ENCODE measurements around the gene UGT1A7.

The UGT1A7 gene

DNA sequence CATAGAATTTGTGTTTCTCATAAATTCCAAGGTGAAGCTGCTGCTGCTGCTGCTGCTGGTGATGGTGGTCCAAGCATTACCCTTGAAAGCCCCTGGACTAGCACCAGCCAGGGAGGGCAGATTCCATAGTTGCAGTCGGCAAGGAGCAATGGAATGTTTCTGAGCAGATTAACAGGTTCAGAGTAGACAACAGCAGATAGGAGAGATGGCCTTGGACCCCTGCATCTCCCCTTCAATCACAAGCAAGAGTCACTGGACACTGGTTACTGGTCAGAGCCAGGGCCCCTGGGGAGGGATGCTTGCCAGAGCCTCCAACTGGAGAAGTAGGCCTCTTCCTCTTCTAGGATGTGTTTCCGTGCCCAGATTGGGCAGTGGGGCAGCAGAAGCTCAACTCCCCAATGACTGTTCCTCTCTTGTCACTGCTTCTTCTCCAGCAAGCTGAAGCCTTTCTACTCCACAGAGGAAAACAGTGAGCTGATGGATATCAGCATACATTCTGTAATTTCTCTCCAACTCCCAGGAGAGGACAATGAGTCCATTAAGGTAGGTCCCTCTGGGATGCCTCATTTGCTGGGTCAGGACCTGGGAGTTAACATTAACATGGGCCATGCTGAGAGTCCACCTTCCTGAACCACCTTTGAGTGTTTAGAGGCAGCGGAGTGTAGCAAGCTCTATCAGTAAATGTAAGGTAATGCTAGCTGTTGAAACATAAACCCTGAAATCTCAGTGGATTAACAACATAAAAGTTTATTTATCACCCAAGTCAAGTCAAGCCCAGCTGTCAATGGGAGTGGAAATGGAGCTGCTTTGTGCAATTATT is 131.7 kb downstream of the UGT1A7 start:
- DNase-seq (ENCODE audit: extremely low spot score, insufficient read length, low read depth) (no peak), FAIRE-seq (no peak)

DNA sequence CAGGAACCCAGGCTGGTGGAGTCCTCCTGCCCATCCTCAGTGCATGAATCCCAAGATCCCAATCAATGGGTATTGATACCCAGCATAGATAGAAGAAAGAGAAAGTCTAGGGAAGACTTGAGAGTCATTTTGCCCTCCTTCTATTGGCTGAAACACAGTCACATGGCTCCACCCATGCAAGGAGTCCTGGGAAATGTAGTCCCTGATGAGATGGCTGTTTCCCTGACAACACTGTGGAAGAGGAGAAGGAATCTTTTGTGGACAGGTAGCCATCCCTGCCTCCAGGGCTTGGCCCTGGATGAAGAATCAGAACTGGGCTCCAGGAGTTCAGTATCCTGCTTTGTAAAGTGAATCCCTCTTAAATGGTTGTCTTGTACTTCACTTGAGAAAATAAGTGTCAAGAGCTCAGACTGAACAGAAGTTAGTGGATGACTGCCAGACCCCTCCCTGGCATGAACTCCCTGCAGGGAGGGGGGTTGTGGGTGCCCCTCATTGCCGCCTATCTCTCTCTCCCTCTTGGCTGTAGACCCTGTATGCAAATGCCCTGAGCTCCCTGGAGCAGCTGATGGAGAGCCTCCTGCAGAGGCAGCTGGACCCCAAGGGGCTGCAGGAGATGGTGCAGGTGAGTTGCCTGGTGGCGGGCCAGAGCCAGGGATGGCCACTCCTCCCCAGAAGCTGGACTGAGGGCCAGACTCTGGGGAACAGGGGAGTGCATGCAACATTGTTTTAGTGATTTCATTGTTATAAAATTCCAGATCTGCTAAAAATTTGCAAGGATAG is 132.5 kb downstream of the UGT1A7 start:
- no peak for DNase-seq (ENCODE audit: extremely low spot score, insufficient read length, low read depth)
- no peak for FAIRE-seq

DNA sequence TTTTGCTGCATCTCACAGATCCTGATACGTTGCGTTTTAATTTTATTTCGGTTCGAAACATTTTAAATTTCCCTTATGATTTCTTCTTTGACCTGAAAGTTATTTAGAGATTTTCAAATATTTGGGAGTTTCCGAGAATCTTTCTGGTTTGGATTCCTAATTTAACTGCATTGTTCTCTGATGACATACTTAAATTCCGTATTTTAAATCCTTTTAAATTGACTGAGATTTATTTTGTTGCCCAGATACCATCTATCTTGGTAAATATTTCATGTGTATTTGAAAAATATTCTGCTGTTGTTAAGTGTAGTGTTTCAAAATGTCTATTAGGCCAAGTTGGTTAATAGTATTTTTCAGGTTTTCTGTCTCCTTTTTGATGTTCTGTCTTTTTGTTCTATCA is 134.2 kb downstream of the UGT1A7 start:
- no peak for DNase-seq (ENCODE audit: extremely low spot score, insufficient read length, low read depth)

DNA sequence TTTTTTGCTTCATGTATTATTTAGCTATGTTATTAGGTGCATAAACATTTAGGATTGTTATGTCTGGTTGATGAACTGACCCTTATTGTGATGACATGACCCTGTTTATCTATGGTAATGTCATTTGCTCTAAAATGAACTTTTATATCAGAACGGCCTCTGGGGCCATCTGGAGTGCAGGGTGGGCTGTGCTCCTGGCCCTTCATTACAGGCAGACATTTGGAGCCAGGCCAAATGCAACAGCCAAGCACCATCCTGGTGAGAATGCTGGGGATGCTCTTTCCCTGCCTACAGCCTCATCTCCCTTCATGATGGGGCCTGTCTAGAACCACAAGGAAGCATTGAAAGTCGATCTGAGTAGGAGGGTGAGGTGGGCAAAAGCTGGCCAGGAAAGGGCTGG is 134.6 kb downstream of the UGT1A7 start:
- no peak for FAIRE-seq
- no peak for DNase-seq (ENCODE audit: extremely low spot score, insufficient read length, low read depth)

More for the DNA sequence above, 134.2 kb downstream of the UGT1A7 start:
- no peak for FAIRE-seq

DNA sequence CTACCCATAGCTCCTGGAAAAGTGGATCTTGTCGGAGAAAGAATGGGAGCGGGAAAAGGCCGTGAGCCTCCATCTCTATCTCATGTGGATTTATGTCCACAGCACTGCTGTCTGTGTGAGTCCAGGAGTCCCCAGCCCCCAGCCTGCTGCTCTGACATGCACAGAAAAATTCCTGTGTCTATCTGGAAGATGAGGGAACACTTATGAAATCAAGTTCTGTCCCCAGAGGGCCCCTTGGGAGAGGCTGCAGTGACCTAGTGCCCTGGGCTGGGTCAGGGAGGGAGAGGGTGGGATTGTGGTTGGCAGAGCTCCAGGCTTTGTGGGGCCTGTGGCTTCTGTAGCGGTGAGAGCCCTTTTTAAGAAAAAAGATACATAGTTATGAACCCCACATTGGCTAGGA is 135.1 kb downstream of the UGT1A7 start:
- DNase-seq (ENCODE audit: extremely low spot score, insufficient read length, low read depth) (no peak), FAIRE-seq (no peak)

DNA sequence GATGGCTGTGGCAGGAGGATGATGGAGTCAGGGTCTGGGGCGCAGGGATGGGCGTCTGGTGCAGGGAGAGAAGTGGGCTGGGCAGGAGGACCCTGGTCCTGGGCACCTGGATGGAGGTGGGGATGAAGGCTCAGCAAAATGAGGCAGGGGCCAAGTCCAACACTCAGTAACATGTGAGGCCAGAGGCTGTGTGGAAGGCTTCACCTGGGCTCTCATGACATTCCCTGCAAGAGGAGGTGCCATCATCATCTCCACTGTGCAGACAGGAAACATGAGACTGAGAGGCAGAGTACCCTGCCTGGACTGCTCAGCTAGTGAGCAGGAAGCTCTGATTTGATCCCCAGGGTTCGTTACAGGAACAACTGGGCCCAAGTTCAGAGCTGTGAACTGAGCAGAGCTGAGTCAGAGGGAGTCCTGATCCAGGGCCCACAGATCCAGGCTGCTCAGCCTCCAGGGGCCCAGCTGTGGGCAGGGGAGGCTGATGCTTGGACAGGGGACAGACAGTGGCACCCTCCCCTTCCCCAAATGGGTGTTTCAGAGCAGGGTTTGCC is 135.7 kb downstream of the UGT1A7 start:
- FAIRE-seq (no peak), DNase-seq (ENCODE audit: extremely low spot score, insufficient read length, low read depth) (no peak)

DNA sequence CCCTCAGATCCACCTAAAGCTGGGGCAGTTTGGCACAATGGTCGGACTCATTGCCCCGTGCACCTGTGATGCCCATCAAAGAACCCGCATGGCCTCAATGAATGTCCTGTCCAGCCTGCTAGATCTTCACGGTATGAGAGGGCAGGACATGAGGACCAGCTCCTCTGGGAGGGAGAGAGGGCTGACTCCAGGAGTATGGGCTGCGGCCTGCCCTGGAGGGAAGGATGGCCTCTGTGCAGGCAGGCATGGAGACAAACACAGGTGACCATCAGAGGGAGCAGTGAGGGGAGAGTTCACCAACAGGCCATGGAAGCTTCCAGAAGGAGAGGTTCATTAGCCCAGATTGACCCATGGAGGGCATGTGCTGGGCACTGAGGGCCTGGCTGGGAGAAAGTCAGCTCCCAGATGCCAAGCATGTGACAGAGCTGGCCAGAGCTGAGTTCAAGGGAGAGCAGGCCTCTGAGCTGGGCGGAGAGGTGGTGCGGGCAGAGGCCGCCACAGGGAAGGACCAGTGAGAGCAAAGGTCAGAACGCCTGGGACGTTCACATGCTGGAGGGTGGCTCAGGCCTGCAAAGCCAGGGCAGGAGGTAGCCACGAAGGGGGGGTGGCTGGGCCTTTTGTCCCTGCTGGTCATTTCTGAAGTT is 136.4 kb downstream of the UGT1A7 start:
- DNase-seq (ENCODE audit: extremely low spot score, insufficient read length, low read depth) = no peak
- FAIRE-seq = no peak

DNA sequence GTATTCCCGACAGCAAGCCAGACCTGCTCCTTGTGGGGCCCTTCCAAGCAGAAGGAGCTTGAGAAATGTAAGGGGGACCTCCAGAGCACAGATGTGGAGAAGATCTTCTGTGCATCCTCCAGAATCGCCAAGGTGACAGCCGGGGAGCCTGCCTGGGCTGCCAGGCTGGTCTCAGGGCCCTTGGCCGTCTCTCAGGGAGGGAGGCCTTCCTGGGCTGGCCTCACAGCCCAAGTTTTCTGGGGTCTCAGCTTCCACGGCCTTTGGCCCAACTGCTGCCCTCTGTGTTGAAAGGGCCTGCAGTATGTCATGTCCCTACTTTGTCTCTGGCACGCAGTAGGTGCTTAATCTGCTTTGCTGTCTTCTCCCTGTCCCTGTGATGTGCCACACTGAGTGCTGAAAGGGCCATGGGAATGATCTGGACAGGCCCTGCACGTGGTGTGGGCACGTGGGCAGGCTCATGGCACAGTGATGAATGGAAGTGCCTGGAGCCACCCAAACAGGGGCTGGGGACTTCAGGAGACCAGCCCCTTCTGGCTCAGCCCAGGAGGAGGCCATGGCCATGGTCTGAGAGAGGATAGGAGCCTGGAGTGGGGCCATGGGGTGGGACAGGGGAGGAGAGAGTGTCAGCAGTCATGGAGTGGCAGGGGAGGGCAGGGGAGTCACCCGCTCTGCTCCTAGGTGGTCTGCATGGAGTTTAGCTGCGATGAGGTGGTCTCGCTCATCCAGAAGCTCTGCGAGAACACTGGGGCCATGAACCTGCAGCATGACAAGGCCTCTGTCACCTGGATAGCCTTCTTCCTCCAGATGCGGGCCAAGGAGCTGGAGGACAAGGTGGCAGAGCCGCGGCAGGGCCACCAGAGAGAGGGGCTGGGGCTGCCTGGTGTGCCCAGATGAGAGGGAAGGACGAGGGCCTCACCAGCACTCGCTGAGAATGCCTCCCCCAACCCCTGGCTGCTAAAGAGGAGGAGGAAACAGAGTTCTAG is 137.2 kb downstream of the UGT1A7 start:
- no peak for FAIRE-seq
- DNase-seq (ENCODE audit: extremely low spot score, insufficient read length, low read depth) = no peak

DNA sequence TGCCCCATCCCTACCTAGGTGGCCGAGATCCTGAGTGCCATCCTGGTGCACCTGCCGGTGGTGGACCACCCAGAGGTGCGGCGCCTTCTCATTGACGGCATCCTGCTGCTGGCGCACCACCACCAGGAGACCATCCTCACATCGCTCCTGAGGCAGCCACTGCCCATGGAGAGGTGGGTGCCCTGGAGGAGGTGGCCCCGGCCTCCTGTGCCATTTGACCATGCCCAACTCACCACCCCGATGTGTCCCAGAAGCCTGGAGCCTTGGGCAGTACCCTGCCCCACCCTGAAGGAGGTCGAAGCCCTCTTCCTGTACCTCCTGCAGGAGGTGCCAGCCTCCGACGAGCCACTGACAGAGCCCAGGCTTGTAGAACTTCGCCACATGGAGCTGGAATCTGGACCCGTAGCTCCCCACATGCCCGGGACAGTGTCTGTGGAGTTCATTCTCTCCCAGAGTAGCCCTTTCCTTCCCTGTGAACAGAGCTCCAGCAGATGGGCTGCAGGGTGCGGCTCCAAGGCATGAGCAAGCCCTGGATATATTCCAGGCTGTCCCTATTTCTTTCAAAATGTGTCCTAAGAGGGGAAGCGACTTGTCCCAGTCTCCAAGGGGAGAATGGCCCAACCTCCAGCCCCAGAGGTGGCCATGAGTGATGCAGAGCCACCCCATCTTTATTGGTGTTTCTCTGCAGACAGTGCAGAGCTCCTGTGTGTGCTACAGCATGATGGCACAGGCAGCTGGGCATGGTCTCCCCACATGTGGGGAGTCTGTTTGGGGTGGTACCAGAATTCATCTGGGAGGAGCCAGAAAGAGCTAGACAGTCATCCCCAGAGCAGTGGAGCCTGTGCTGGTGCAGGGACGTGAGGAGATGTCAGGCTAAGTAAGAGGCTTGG is 138.4 kb downstream of the UGT1A7 start:
- no peak for DNase-seq (ENCODE audit: extremely low spot score, insufficient read length, low read depth)

DNA sequence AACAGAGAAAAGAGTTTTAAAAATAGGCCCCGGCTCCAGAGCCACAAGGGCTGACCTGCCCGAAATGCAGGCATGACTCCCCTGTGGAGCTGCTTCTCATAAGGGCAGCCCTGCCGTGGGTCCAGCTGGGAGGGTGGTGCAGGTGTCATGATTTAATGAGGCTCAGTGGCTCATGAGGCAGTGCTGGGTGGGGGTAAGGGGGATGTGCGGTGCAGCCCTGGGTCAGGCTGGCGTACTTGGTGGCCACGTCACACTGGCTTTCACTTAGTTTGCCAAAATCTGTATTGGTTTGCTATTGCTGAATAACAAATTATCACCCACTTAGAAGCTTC is 139.0 kb downstream of the UGT1A7 start:
- DNase-seq (ENCODE audit: extremely low spot score, insufficient read length, low read depth) (no peak), FAIRE-seq (no peak)

More for the DNA sequence above, 138.4 kb downstream of the UGT1A7 start:
- no peak for FAIRE-seq

DNA sequence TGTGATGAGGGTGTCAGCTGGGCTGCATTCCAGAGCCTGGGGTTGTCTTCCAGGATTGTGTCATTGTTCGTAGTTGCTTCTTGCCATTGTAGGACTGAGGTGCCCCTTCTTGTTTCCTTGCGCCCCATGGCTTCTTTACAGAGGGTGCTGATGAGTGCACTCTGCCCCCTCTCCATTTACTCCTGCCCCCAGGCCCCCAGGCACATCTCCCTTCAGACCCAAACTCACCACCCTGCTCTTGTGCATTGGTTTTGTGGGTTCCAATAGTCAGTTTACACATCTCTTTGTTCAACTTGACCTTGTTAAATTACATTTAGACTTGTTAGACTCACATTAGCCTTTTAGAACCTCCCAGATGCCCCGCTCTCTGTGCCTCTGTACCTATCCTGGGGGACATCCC is 139.5 kb downstream of the UGT1A7 start:
- FAIRE-seq = no peak
- no peak for DNase-seq (ENCODE audit: extremely low spot score, insufficient read length, low read depth)

DNA sequence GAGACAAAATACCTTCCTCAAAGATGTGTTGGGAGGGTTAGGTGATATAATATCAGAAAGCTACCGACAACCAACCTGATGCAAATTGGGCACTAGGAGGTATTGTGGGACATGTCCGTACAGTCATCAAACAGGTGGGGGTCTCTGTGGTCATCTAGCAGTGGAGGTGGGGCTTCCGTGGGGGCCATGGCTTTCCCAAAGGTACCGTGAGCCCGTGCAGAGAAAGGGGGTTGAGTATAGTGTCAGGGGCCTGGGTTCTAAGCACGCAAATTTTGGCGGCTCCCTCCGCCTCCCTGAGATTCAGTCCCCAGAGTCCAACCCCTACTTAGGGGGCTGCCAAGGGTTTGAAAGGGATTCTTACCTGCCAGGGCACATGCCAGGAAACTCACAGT is 140.0 kb downstream of the UGT1A7 start:
- DNase-seq (ENCODE audit: extremely low spot score, insufficient read length, low read depth) = no peak
- FAIRE-seq = no peak

DNA sequence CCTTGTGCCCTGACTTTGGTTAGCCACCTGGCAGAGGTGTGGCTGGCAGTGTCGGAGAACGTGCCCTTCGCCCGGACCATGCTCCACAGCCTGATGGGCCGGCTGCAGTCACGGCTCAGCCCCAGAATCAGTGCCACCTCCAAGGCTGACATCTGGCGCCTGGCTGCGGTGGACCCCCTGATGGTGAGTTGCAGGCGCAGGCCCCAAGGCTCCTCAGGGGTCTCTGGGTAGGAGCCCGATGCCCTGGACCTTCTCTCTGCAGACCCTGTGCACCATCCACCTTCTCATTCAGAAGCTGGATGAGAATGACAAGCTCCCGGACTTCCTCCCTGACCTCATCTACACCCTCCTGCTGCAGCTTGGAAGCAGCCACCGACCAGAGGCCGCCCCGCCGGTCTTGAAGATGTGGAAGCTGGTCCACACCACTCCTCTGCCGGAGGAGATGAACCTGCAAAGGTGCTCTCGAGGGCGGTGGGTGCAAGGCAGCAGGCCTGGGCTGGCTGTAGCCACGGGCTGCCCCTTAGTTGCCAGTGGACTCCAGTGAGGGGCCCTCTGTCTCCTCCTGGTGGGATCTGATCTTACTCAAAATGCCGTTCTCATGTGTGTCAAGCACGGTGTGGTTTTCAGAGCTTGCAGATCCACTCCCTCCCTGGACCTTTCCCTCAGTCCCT is 140.5 kb downstream of the UGT1A7 start:
- no peak for DNase-seq (ENCODE audit: extremely low spot score, insufficient read length, low read depth)
- no peak for FAIRE-seq

All from GM18507 (cell line).